NB4 (cell line): Measurements from ENCODE around the gene ELOVL7.

Source experiments
- DNase-seq: peaks from one replicate; pipeline ENCODE4 v3.0.0; 2010; ENCODE audit warnings: low read depth
- H3K4me3 ChIP-seq: one replicate; pipeline ENCODE4 v1.5.1; 2011; ENCODE audit warnings: mild to moderate bottlenecking, low read depth, low read length, moderate library complexity
- MYC ChIP-seq: IDR thresholded peaks from 2 replicates; pipeline ENCODE4 v1.6.1; 2011; ENCODE audit warnings: low read depth, low read length
- POLR2A ChIP-seq: IDR thresholded peaks from 2 replicates; pipeline ENCODE4 v1.6.1; 2011; ENCODE audit warnings: mild to moderate bottlenecking; ENCODE audit not compliant: insufficient read length; ENCODE audit errors: extremely low read depth
- TF ChIP-seq, protein P1 (sequence below): IDR thresholded peaks from 2 replicates; pipeline ENCODE4 v1.6.1; 2011; ENCODE audit warnings: low read depth, low read length
- TF ChIP-seq, protein P2 (sequence below): IDR thresholded peaks from one replicate; pipeline ENCODE4 v1.5.1; 2012; ENCODE audit warnings: low read depth, low read length

The ELOVL7 gene

DNA sequence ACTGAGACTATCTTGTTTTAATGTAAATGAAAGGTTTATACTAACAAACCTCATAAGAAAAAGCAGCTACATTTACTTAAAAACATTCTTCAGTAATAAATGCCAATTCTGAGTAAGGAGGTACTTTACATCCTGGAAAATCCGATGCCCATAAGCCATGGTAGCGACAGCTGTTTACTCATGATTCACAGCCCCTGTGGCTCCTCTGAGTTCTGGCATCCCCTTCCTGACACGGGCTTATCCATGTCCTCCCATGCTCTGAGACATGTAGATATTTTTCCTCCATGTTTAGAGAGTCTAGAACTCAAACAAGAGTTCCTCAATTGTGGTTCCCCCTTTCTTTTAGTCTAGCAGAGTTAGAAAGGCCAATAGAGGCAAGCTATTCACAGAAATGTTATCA, 81.0 kb downstream of the ELOVL7 start:
- no peak for DNase-seq
- TF ChIP-seq, protein P1, sequence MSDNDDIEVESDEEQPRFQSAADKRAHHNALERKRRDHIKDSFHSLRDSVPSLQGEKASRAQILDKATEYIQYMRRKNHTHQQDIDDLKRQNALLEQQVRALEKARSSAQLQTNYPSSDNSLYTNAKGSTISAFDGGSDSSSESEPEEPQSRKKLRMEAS, result no peak
- TF ChIP-seq MYC, result no peak
- TF ChIP-seq, protein P2, sequence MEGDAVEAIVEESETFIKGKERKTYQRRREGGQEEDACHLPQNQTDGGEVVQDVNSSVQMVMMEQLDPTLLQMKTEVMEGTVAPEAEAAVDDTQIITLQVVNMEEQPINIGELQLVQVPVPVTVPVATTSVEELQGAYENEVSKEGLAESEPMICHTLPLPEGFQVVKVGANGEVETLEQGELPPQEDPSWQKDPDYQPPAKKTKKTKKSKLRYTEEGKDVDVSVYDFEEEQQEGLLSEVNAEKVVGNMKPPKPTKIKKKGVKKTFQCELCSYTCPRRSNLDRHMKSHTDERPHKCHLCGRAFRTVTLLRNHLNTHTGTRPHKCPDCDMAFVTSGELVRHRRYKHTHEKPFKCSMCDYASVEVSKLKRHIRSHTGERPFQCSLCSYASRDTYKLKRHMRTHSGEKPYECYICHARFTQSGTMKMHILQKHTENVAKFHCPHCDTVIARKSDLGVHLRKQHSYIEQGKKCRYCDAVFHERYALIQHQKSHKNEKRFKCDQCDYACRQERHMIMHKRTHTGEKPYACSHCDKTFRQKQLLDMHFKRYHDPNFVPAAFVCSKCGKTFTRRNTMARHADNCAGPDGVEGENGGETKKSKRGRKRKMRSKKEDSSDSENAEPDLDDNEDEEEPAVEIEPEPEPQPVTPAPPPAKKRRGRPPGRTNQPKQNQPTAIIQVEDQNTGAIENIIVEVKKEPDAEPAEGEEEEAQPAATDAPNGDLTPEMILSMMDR, result no peak
- TF ChIP-seq POLR2A, result no peak
- no peak overlapping the region for H3K4me3 ChIP-seq

DNA sequence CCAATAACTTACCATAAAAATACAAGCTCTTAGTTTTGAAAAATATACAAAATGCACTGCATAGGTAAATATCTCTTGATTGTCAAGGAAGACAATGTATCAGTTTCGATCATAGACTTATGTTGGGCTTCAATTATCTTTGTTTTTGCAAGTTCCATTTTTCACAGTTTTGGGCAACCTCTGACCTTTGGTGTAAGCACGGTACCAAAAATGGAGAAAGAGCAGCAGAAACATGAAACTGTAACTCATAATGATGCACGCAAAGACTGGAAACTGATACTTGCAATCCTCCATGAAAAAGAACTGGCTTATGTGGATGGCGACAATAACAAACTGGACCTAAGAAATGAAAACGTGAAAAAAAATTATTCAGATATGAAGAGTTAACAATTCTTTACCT, 89.6 kb downstream of the ELOVL7 start:
- no peak overlapping the region for H3K4me3 ChIP-seq
- TF ChIP-seq MYC (no peak), POLR2A (no peak)
- TF ChIP-seq, protein P1, result no peak
- TF ChIP-seq, protein P2, result no peak
- DNase-seq, result no peak

DNA sequence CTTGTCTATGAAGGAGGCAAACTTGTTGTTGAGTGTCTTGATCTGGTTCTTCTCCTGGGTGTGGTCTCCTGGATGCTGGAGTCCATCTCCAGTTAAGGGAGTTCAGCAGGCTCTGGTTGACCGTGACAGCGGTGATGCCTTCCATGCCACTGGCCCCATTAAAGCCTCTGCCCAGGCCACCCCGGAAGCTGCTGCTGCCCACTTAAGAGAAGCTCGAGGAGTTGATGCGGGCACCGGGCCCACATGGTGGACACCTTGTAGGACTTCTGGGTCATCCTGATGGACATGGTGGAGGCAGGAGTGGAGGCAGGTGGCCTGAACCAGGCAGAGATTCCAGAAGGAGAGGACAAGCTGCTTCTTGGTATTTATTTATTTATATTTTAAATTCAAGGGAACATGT, 99.4 kb downstream of the ELOVL7 start:
- H3K4me3 ChIP-seq, result no peak overlapping the region

DNA sequence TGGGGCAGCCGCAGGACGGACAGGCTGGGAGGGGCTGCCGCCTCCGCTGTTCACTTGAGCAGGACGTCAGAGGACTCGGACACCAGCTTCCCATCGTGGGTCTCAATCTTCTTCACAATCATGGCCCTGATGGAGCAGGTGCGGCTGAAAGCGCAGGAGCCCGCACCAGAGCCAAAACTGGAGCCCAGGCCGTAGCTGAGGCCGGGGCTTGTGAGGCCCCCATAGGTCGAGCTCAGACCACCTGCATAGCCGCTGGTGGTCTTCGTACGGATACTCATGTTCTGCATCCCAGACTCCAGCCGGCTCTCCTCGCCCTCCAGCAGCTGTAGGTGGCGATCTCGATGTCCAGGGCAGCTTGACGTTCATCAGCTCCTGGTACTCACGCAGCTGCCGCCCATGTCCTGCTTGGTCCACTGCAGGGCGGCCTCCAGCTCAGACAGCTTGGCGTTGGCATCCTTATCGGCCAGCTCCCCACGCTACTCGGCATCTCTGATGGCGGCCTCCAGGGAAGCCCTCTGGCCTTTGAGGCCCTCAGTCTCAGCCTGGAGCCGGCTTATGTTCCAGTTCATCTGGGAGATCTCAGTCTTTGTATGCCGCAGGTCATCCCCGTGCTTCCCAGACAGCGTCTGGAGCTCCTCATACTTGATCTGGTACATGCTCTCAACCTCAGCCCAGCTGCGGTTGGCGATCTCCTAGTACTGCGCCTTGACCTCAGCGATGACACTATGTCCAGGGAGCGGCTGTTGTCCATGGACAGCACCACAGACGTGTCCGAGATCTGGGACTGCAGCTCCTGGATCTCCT, 100.4 kb downstream of the ELOVL7 start:
- H3K4me3 ChIP-seq, result no peak overlapping the region
- TF ChIP-seq, protein P1, result no peak
- TF ChIP-seq, protein P2, result no peak
- TF ChIP-seq MYC (no peak), POLR2A (no peak)
- no peak for DNase-seq

More for the DNA sequence above, 99.4 kb downstream of the ELOVL7 start:
- no peak for DNase-seq
- TF ChIP-seq, protein P1, result no peak
- no peak for TF ChIP-seq POLR2A

DNA sequence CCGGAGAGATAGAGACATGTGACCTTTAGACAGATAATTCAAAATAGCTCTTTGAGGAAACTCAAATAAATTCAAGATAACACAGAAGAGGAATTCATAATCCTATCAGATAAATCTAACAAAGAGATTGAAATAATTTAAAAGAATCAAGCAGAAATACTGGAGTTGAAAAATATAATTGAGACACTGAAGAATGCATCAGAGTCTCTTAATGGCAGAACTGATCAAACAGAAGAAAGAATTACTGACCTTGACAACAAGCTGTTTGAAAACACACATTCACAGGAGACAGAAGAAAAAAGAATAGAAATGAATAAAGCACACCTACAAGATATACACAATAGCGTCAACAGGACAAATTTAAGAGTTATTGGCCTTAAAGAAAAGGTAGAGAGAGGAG, 103.7 kb downstream of the ELOVL7 start:
- no peak for DNase-seq
- H3K4me3 ChIP-seq, result no peak overlapping the region
- TF ChIP-seq POLR2A (no peak), MYC (no peak)
- TF ChIP-seq, protein P1, result no peak
- TF ChIP-seq, protein P2, result no peak

DNA sequence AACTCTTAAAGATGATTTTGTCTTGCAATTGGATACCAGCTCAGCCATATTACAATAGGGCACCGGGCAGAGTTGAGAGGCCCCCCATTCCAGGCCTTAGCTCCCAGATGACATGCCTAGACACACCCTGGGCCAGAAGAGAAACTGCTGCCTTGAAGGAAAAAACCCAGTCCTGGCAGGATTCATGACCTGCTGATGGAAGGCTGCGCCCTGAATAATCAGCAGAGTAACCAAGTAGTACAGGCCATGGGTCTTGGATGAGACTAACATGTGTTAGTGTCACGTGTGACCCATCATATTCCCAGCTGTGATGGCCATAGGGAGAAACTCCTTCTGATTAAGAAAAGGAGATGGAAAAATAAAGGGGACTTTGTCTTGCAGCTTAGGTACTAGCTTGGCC, 105.1 kb downstream of the ELOVL7 start:
- no peak for DNase-seq
- no peak overlapping the region for H3K4me3 ChIP-seq
- TF ChIP-seq, protein P1, result no peak
- no peak for TF ChIP-seq MYC
- no peak for TF ChIP-seq POLR2A
- TF ChIP-seq, protein P2, result no peak
